H1 (cell line): ENCODE results near the gene RNFT2. TPM values are rescaled to one million over a fixed set of nuclear protein-coding genes. Genes with fewer than 3 reads are reported as not detected.

Experiments used
- CHD7 ChIP-seq: fragments of 300-600 bp; sonication (generic); IDR thresholded peaks from 2 replicates; pipeline ENCODE4 v1.7.1; 2012; ENCODE audit warnings: low read length, moderate library complexity, mild to moderate bottlenecking, inconsistent platforms; ENCODE audit not compliant: insufficient replicate concordance
- HDAC6 ChIP-seq: IDR thresholded peaks from one replicate; pipeline ENCODE4 v1.7.1; 2012; ENCODE audit warnings: low read depth, mild to moderate bottlenecking, inconsistent platforms, low read length, moderate library complexity
- SP1 ChIP-seq: IDR thresholded peaks from 2 replicates; pipeline ENCODE4 v1.6.1; 2011; ENCODE audit warnings: low read depth, low read length
- SRF ChIP-seq: IDR thresholded peaks from 2 replicates; pipeline ENCODE4 v1.6.1; 2011; ENCODE audit warnings: mild to moderate bottlenecking, low read depth, low read length, moderate library complexity
- polyA plus RNA-seq, 7 experiments: library from polyadenylated mRNA; depleted of rRNA in 3 of 7; stranded (reverse) in 5 of 7; unstranded in 2 of 7; fragments of >200 nt in 5 of 7; fragments of 200-250 nt in 2 of 7; gene quantifications; 1 replicate in 5 of 7; 2 replicates in 1 of 7; 4 replicates in 1 of 7; pipeline versions ENCODE4 v1.2.1 to v1.2.3, GENCODE V29; 2011 to 2013; ENCODE audit warnings: missing spikeins in 2 of 7, mixed read lengths in 2 of 7
- total RNA-seq: library from RNA; stranded (reverse); fragmentation: NEBNext Ultra II Directional; extraction: Animal tissue kit (Norgen Biotek cat#: 25700); gene quantifications from 2 replicates; pipeline ENCODE4 v1.2.1, GENCODE V29; 2021

The RNFT2 gene
- total and polyA plus RNA-seq, 2 of the 8 experiments (the other 6 are each of a cell fraction or from before 2014, with no cell fraction given): 14.2 to 33.1 TPM

GRCh38 chr12:116800918-116801317 is 62.8 kb downstream of the RNFT2 start (continued):
- TF ChIP-seq CHD7 (no peak), SP1 (no peak), SRF (no peak), HDAC6 (no peak)
